GM12878 (cell line): ENCODE results near the gene POLA1. TPM values are rescaled to one million over a fixed set of nuclear protein-coding genes. Genes with fewer than 3 reads are reported as not detected.

Source experiments
- ATAC-seq: fragments of 200-7000 bp; cut with Tn5 transposase; 3 replicates; pipeline ENCODE4 v1.9.1; 2020; ENCODE audit warnings: mild to moderate bottlenecking, moderate library complexity
- BruUV-seq: library from RNA; stranded (reverse); fragments of 400-500 nt; replicated peaks from 2 replicates; lab custom pipeline; 2021; lab: Mats Ljungman, UMichigan
- CTCF ChIA-PET: fragments of 300-600 bp; sonication (Branson Sonifier 250); formaldehyde crosslinking; extraction: SDS; loops from one replicate; lab custom pipeline; 2021; ENCODE audit warnings: inconsistent platforms; lab: Yijun Ruan, JAX
- POLR2A ChIA-PET: fragments of 350-600 bp; formaldehyde crosslinking; extraction: SDS; loops from one replicate; lab custom pipeline; 2021; ENCODE audit warnings: inconsistent platforms; lab: Charles Lee
- RAD21 ChIA-PET: fragments of 300-600 bp; sonication (Branson Sonifier 250); formaldehyde crosslinking; loops from one replicate; lab custom pipeline; 2023; ENCODE audit warnings: antibody characterized with exemption; ENCODE audit not compliant: unreplicated experiment; lab: Charles Lee
- SMC1A ChIA-PET: fragments of 300-600 bp; sonication (Branson Sonifier 250); formaldehyde crosslinking; loops from one replicate; lab custom pipeline; 2023; ENCODE audit not compliant: unreplicated experiment, uncharacterized antibody; lab: Charles Lee
- DNase-seq: peaks from one replicate; pipeline ENCODE4 v3.0.0-alpha.2; 2011; ENCODE audit warnings: low read depth, low spot score
- FAIRE-seq: peaks from 3 replicates; lab custom pipeline; 2011; peaks lifted over from hg19 to GRCh38; lab: Jason Lieb, UNC
- H2AFZ ChIP-seq: 2 replicates; pipeline ENCODE4 v1.6.0; 2011; ENCODE audit warnings: low read depth, low read length, control low read depth; ENCODE audit not compliant: control insufficient read depth
- H3K27ac ChIP-seq: 2 replicates; pipeline ENCODE4 v1.5.1; 2011; ENCODE audit warnings: control low read depth; ENCODE audit not compliant: control insufficient read depth, insufficient read depth
- H3K27me3 ChIP-seq, 2 experiments: replicated peaks in 1 of 2; 2 replicates each; pipeline versions ENCODE4 v1.6.0 to v1.6.1; 2011; ENCODE audit warnings: low read length in 1 of 2; ENCODE audit not compliant: control insufficient read depth in 2 of 2, insufficient read depth in 2 of 2
- H3K36me3 ChIP-seq, 2 experiments: 2 replicates each; pipeline ENCODE4 v1.5.1; 2011; ENCODE audit warnings: low read length in 1 of 2; ENCODE audit not compliant: control insufficient read depth in 2 of 2, insufficient read depth in 2 of 2
- H3K4me1 ChIP-seq: 2 replicates; pipeline ENCODE4 v1.6.1; 2011; ENCODE audit warnings: mild to moderate bottlenecking, low read length, moderate library complexity, mixed read lengths; ENCODE audit not compliant: control insufficient read depth, insufficient read depth
- H3K4me2 ChIP-seq: 2 replicates; pipeline ENCODE4 v1.6.0; 2011; ENCODE audit warnings: control low read depth; ENCODE audit not compliant: control insufficient read depth, insufficient read depth
- H3K4me3 ChIP-seq: fragments of 200-600 bp; sonication (generic); 2 replicates; pipeline ENCODE4 v1.5.1; 2016
- H3K79me2 ChIP-seq: 2 replicates; pipeline ENCODE4 v1.6.0; 2011; ENCODE audit warnings: low read length; ENCODE audit not compliant: control insufficient read depth, insufficient read depth
- H3K9ac ChIP-seq: 2 replicates; pipeline ENCODE4 v1.8.0; 2011; ENCODE audit warnings: low read length, control low read depth, mixed read lengths; ENCODE audit not compliant: control insufficient read depth, insufficient read depth
- H3K9me3 ChIP-seq: replicated peaks from 3 replicates; pipeline ENCODE4 v1.5.1; 2011; ENCODE audit warnings: mild to moderate bottlenecking, low read length; ENCODE audit not compliant: control insufficient read depth, insufficient read depth
- H4K20me1 ChIP-seq: 2 replicates; pipeline ENCODE4 v1.6.0; 2011; ENCODE audit not compliant: control insufficient read depth, insufficient read depth
- BACH1 ChIP-seq: fragments of 450-650 bp; IDR thresholded peaks from 2 replicates; pipeline ENCODE4 v1.6.1; 2017; ENCODE audit warnings: mild to moderate bottlenecking, borderline replicate concordance
- BHLHE40 ChIP-seq, 2 experiments: fragments of 450-650 bp in 1 of 2; IDR thresholded peaks; 2 replicates each; pipeline ENCODE4 v1.6.1; 2011 to 2017; ENCODE audit warnings: low read depth in 2 of 2, borderline replicate concordance in 1 of 2, improper control_type of control experiment in 1 of 2, low read length in 1 of 2, mild to moderate bottlenecking in 1 of 2
- CHD4 ChIP-seq: fragments of 200-600 bp; sonication (generic); IDR thresholded peaks from 2 replicates; pipeline ENCODE4 v1.6.1; 2016; ENCODE audit warnings: mild to moderate bottlenecking
- KAT2A ChIP-seq: conservative IDR thresholded peaks from 2 replicates; pipeline ENCODE4 v1.6.1; 2011; ENCODE audit warnings: low read depth, low read length; ENCODE audit not compliant: control insufficient read depth
- LARP7 ChIP-seq: fragments of 450-650 bp; IDR thresholded peaks from 2 replicates; pipeline ENCODE4 v1.6.1; 2017; ENCODE audit warnings: mild to moderate bottlenecking
- MXI1 ChIP-seq: fragments of 150-350 bp; IDR thresholded peaks from 2 replicates; pipeline ENCODE4 v1.6.1; 2011; ENCODE audit warnings: low read depth, mild to moderate bottlenecking, inconsistent platforms, low read length, improper control_type of control experiment
- NRF1 ChIP-seq: conservative IDR thresholded peaks from 2 replicates; pipeline ENCODE4 v1.6.1; 2011; ENCODE audit warnings: mild to moderate bottlenecking, low read depth, low read length, improper control_type of control experiment
- POLR2AphosphoS2 ChIP-seq: IDR thresholded peaks from 2 replicates; pipeline ENCODE4 v1.6.1; 2011; ENCODE audit warnings: low read depth, mild to moderate bottlenecking, low read length, improper control_type of control experiment, moderate library complexity
- RELB ChIP-seq: fragments of 450-650 bp; IDR thresholded peaks from 2 replicates; pipeline ENCODE4 v1.6.1; 2017; ENCODE audit warnings: low read depth, mild to moderate bottlenecking, moderate library complexity
- REST ChIP-seq: IDR thresholded peaks from 2 replicates; pipeline ENCODE4 v1.6.1; 2012; ENCODE audit warnings: mild to moderate bottlenecking, low read depth, low read length
- SMAD1 ChIP-seq: fragments of 450-650 bp; IDR thresholded peaks from 2 replicates; pipeline ENCODE4 v1.6.1; 2018; ENCODE audit warnings: mild to moderate bottlenecking, low read depth; ENCODE audit not compliant: partially characterized antibody
- SREBF1 ChIP-seq: IDR thresholded peaks from 2 replicates; pipeline ENCODE4 v1.6.1; 2012; ENCODE audit warnings: mild to moderate bottlenecking, low read length
- TAF1 ChIP-seq: IDR thresholded peaks from 2 replicates; pipeline ENCODE4 v1.6.1; 2011; ENCODE audit warnings: mild to moderate bottlenecking, low read depth, low read length, borderline replicate concordance
- ZBTB33 ChIP-seq: fragments of 450-650 bp; IDR thresholded peaks from 2 replicates; pipeline ENCODE4 v1.6.1; 2017; ENCODE audit warnings: mild to moderate bottlenecking
- ZNF207 ChIP-seq: fragments of 450-650 bp; IDR thresholded peaks from 2 replicates; pipeline ENCODE4 v1.6.1; 2014; ENCODE audit warnings: antibody characterized with exemption, mild to moderate bottlenecking, borderline replicate concordance
- WGBS: methylation state at CpG from one replicate; pipeline ENCODE4 v1.1.6; 2016; ENCODE audit warnings: low lambda C conversion rate; ENCODE audit not compliant: insufficient replicate concordance, insufficient coverage; ENCODE audit errors: missing lambda C conversion rate; 5-methylcytosine and 5-hydroxymethylcytosine counted together
- in situ Hi-C: fragments of 300-500 bp; cut with MboI; formaldehyde crosslinking; loops from 9 replicates; pipeline ENCODE4 v1.14.3; 2018; ENCODE audit warnings: mixed read lengths
- intact Hi-C: fragments of 100-400 bp; cut with micrococcal nuclease; formaldehyde crosslinking; loops from one replicate; pipeline ENCODE4 v1.14.2; 2022; ENCODE audit not compliant: unreplicated experiment
- polyA plus RNA-seq, 11 experiments: library from polyadenylated mRNA; depleted of rRNA in 4 of 11; unstranded in 6 of 11; stranded (reverse) in 5 of 11; fragments of >200 nt; fragmentation: Nextera tagmentation in 4 of 11; fragmentation: Illumina TruSeq in 1 of 11; extraction: Ambion mirVana in 4 of 11; extraction: Trizol in 1 of 11; gene quantifications; 1 replicate in 1 of 11; 2 replicates in 10 of 11; pipeline versions ENCODE4 v1.2.1 to v1.2.3, GENCODE V29; 2011 to 2016; ENCODE audit warnings: inconsistent platforms in 2 of 11, missing spikeins in 2 of 11, low read depth in 1 of 11
- total RNA-seq, 4 experiments: library from RNA; depleted of rRNA in 3 of 4; stranded (reverse); fragments of >200 nt in 3 of 4; fragmentation: Illumina TruSeq in 1 of 4; extraction: Trizol in 1 of 4; gene quantifications; 2 replicates each; pipeline versions ENCODE4 v1.2.1 to v1.2.3, GENCODE V29; 2013 to 2021

The POLA1 gene
- total and polyA plus RNA-seq, 10 of the 15 experiments (the other 5 are each of a cell fraction or from before 2014, with no cell fraction given), result 6.5 to 34.7 (median 24.8) TPM

GRCh38 chrX:24659646-24660045, 34.1 kb upstream of the POLA1 start:
- no TSS peak for BruUV-seq
- ChIA-PET RAD21 (no interaction called here), SMC1A (no interaction called here), CTCF (no interaction called here), POLR2A (no interaction called here)
- peaks cover 0 to 2% of the 10 kb centered on the region in 2 experiments; a peak in 2 of 4 replicates for H3K27me3 ChIP-seq
- H4K20me1 ChIP-seq, result no peaks in the 10 kb centered on the region
- DNase-seq (no peak), ATAC-seq (no peak), FAIRE-seq (no peak)
- H3K36me3 ChIP-seq, result no peaks in the 10 kb centered on the region
- no peaks in the 10 kb centered on the region for H3K9me3 ChIP-seq
- no peak overlapping the region for H3K4me2 ChIP-seq
- WGBS, result 27% methylated on average over 3 of the region's 3 CpGs
- no peak overlapping the region for H3K9ac ChIP-seq
- no peak overlapping the region for H3K27ac ChIP-seq
- no peaks in the 10 kb centered on the region for H3K79me2 ChIP-seq
- in situ Hi-C loops, result no loop called here
- intact Hi-C loops, result no loop called here
- no peak overlapping the region for H2AFZ ChIP-seq
- no peaks in the 10 kb centered on the region for H3K4me1 ChIP-seq
- no peak overlapping the region for H3K4me3 ChIP-seq
- TF ChIP-seq LARP7 (no peak), MXI1 (no peak), SMAD1 (no peak), CHD4 (no peak), RELB (no peak), BACH1 (no peak), SREBF1 (no peak), TAF1 (no peak), ZBTB33 (no peak), NRF1 (no peak), ZNF207 (no peak), BHLHE40 (IDR thresholded peaks at IDR 0.05; ENCODE audit: borderline replicate concordance in 1 of 2, low read depth in 2 of 2, low read length in 1 of 2) (no peak), POLR2AphosphoS2 (no peak), REST (no peak), KAT2A (no peak)
- TF ChIP-seq, all 136 proteins: peak for 0
